HG03064 (cell line): ENCODE data around the gene PCDHA9.
"Not testable (repeated sequence)": the region's sequence is repeated elsewhere in the genome, so short reads cannot be mapped to it uniquely, and the experiment has no call there.

Experiments used
- ATAC-seq: cut with Tn5 transposase; IDR thresholded peaks from one replicate; pipeline ENCODE4 v1.9.1; 2021; ENCODE audit warnings: low read depth; ENCODE audit not compliant: unreplicated experiment

PCDHA9 gene

GRCh38 chr5:140848139-140849102, at the start of gene PCDHA9:
Gene PCDHA9 (plus strand): TSS chr5:140848382. CDS start chr5:140848496, 114 bp downstream.
- not testable (repeated sequence) for ATAC-seq

GRCh38 chr5:140800816-140801493, 47.2 kb upstream of the PCDHA9 start, which contains the start of gene PCDHA3:
Gene PCDHA3 (plus strand): TSS chr5:140801057.
- ATAC-seq = no peak

GRCh38 chr5:140801494-140801841, 46.7 kb upstream of the PCDHA9 start:
- no peak for ATAC-seq

GRCh38 chr5:140802381-140802780, 45.8 kb upstream of the PCDHA9 start:
- ATAC-seq = not testable (repeated sequence)

- no peak for ATAC-seq
Measured at GRCh38 chr5:140802781-140803271, 45.4 kb upstream of the PCDHA9 start.

GRCh38 chr5:140806834-140807775, 41.1 kb upstream of the PCDHA9 start, which contains the start of gene PCDHA4:
Gene PCDHA4 (plus strand): TSS chr5:140807068.
- no peak for ATAC-seq

- not testable (repeated sequence) for ATAC-seq
Measured at GRCh38 chr5:140808241-140808888, 39.8 kb upstream of the PCDHA9 start.

- no peak for ATAC-seq
Measured at GRCh38 chr5:140808889-140809291, 39.3 kb upstream of the PCDHA9 start.

GRCh38 chr5:140821375-140822280, 26.6 kb upstream of the PCDHA9 start, which contains the start of gene PCDHA5:
Gene PCDHA5 (plus strand): TSS chr5:140821613.
- ATAC-seq = no peak

- ATAC-seq = no peak
Measured at GRCh38 chr5:140822281-140822629, 25.9 kb upstream of the PCDHA9 start.

- ATAC-seq = not testable (repeated sequence)
Measured at GRCh38 chr5:140822969-140823368, 25.2 kb upstream of the PCDHA9 start.

GRCh38 chr5:140823475-140823874, 24.7 kb upstream of the PCDHA9 start:
- no peak for ATAC-seq

GRCh38 chr5:140827704-140828361, 20.3 kb upstream of the PCDHA9 start, which contains the start of gene PCDHA6:
Gene PCDHA6 (plus strand): TSS chr5:140827960. CDS start chr5:140828092, 132 bp downstream.
- ATAC-seq = no peak

GRCh38 chr5:140828362-140828737, 19.8 kb upstream of the PCDHA9 start:
- no peak for ATAC-seq

- ATAC-seq = not testable (repeated sequence)
Measured at GRCh38 chr5:140829511-140830501, 18.4 kb upstream of the PCDHA9 start.

- ATAC-seq = no peak
Measured at GRCh38 chr5:140833993-140834392, 14.2 kb upstream of the PCDHA9 start, which contains the start of gene PCDHA7. Gene PCDHA7 (plus strand): TSS chr5:140834269. CDS start chr5:140834384, 115 bp downstream.
